HG03060 (cell line): ENCODE measurements around the gene RHOBTB1.
A peak's percentile ranks its signal among the peaks of the same experiment; 100 is the strongest.

ENCODE experiments used
- ATAC-seq: cut with Tn5 transposase; IDR thresholded peaks from one replicate; pipeline ENCODE4 v1.9.1; 2021; ENCODE audit warnings: low read depth, moderate number of reproducible peaks; ENCODE audit not compliant: unreplicated experiment

RHOBTB1 gene

GRCh38 chr10:60943316-60944057 lies 498 bp downstream of the RHOBTB1 start:
- ATAC-seq: no peak

- peak; percentile 43 for ATAC-seq
These were observed 1.1 kb downstream of the RHOBTB1 start for GRCh38 chr10:60942788-60943315.

- ATAC-seq: no peak
These were observed 1.7 kb downstream of the RHOBTB1 start for GRCh38 chr10:60942134-60942787.

- ATAC-seq: no peak
These were observed 3.5 kb downstream of the RHOBTB1 start for GRCh38 chr10:60940446-60940845.

GRCh38 chr10:60937784-60938654 lies 6.0 kb downstream of the RHOBTB1 start:
- no peak for ATAC-seq

- ATAC-seq: no peak
These were observed 7.0 kb downstream of the RHOBTB1 start for GRCh38 chr10:60937022-60937421.

GRCh38 chr10:60934215-60935175 lies 9.5 kb downstream of the RHOBTB1 start:
- no peak for ATAC-seq

GRCh38 chr10:60932756-60933155 lies 11.2 kb downstream of the RHOBTB1 start:
- no peak for ATAC-seq

GRCh38 chr10:60930237-60930636 lies 13.7 kb downstream of the RHOBTB1 start:
- ATAC-seq: no peak

- no peak for ATAC-seq
These were observed 22.4 kb downstream of the RHOBTB1 start for GRCh38 chr10:60921633-60922032.

GRCh38 chr10:60920479-60920878 lies 23.5 kb downstream of the RHOBTB1 start:
- ATAC-seq: no peak

- no peak for ATAC-seq
These were observed 24.4 kb downstream of the RHOBTB1 start for GRCh38 chr10:60919551-60919950.

- no peak for ATAC-seq
These were observed 26.4 kb downstream of the RHOBTB1 start for GRCh38 chr10:60917331-60918280.

GRCh38 chr10:60916025-60916424 lies 28.0 kb downstream of the RHOBTB1 start:
- ATAC-seq: no peak

- ATAC-seq: no peak
These were observed 29.3 kb downstream of the RHOBTB1 start for GRCh38 chr10:60914690-60915141.

GRCh38 chr10:60913657-60914056 lies 30.3 kb downstream of the RHOBTB1 start:
- no peak for ATAC-seq

GRCh38 chr10:60913071-60913470 lies 30.9 kb downstream of the RHOBTB1 start:
- no peak for ATAC-seq

GRCh38 chr10:60911715-60912114 lies 32.3 kb downstream of the RHOBTB1 start:
- no peak for ATAC-seq

- no peak for ATAC-seq
These were observed 32.8 kb downstream of the RHOBTB1 start for GRCh38 chr10:60911216-60911615.
